C4-2B (cell line): Measurements from ENCODE around the gene TMEM242.

Experiments used
- H3K27ac ChIP-seq: fragments of 450-650 bp; 2 replicates; pipeline ENCODE4 v1.5.1; 2017
- ZFX ChIP-seq: fragments of 450-650 bp; IDR thresholded peaks from 2 replicates; pipeline ENCODE4 v1.6.1; 2017
- TF ChIP-seq, protein P1 (sequence below): fragments of 450-650 bp; conservative IDR thresholded peaks from 2 replicates; pipeline ENCODE4 v1.5.1; 2017; ENCODE audit warnings: mild to moderate bottlenecking

TMEM242 gene

DNA sequence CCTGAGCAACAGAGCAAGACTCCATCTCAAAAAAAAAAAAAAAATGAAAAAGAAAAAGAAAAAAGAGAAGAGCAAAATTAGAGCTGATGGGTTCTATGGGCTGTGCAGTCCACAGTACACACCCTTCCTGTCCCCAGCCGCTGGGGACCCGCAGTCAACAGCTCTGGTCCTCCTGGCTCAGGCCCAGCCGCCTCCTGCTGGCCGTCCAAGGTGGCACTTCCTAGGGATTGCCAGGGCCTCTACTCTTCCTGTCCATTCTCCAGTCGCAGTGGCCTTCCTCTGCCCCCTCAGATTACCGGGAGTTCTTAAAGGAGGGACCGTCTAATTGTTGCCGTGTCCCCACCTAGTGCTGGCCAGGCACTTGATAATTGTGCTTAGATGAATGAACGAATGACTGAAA is 41.7 kb downstream of the TMEM242 start:
- no peak overlapping the region for H3K27ac ChIP-seq
- TF ChIP-seq, protein P1, sequence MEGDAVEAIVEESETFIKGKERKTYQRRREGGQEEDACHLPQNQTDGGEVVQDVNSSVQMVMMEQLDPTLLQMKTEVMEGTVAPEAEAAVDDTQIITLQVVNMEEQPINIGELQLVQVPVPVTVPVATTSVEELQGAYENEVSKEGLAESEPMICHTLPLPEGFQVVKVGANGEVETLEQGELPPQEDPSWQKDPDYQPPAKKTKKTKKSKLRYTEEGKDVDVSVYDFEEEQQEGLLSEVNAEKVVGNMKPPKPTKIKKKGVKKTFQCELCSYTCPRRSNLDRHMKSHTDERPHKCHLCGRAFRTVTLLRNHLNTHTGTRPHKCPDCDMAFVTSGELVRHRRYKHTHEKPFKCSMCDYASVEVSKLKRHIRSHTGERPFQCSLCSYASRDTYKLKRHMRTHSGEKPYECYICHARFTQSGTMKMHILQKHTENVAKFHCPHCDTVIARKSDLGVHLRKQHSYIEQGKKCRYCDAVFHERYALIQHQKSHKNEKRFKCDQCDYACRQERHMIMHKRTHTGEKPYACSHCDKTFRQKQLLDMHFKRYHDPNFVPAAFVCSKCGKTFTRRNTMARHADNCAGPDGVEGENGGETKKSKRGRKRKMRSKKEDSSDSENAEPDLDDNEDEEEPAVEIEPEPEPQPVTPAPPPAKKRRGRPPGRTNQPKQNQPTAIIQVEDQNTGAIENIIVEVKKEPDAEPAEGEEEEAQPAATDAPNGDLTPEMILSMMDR = peak; percentile 80
- TF ChIP-seq ZFX = no peak

DNA sequence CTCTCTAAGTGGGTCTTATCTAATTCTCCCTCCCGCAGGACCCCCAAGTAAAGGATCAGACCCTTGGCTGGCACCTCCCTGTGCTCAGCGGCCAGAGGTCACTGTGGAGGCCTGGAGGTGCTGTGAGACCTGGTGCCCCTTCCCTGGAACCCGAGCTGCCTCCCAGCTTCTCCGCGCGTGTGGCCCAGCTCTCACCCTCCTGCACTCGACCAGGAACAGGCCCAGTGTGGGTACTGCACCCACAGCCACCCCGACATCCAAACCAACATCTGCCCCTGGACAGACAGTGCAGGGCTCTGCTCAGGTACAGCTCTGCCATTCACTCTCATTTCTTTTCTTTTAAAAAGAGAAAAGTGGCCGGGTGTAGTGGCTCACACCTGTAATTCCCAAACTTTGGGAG is 42.4 kb downstream of the TMEM242 start:
- H3K27ac ChIP-seq = no peak overlapping the region
- TF ChIP-seq, protein P1 = no peak
- TF ChIP-seq ZFX = no peak

DNA sequence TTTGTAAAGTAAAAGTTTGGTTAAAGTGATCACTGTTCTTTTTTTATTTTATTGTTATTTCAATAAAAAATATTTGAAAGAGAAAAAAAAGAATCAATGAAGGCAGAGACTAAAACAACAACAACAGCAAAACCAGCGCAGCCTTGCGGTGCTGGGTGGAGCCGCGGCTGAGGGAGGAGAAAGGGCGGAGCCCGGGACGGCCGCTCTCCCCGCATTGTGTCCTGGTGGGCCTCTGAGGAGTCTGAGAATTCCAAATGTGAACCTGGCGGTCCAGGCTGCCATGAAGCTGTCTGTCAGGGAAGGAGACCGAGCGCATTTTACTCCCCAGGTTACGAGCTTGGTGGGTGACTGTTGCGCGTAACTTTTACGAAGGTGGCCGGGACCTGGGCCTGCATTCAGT is 43.2 kb downstream of the TMEM242 start:
- no peak overlapping the region for H3K27ac ChIP-seq
- TF ChIP-seq, protein P1 = no peak
- no peak for TF ChIP-seq ZFX

DNA sequence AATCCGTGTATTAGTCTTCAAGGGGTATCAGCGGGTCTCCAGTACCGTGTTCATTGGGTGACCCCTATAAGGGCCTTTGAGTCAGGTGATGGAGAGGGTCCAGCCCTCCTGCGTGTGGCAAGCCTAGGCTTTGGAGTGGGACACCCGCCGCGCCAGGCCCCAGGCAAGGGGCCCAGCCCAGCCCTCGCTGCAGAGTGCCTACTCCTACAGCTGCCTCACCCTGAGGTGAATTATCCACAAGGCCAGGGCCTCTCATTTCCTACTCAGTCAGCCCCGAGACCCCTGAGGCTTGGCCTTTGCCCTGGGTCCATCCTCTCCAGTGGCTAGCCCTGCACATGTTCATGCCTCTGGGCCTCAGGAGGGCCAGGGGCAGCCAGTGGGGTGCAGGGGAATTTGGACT is 45.1 kb downstream of the TMEM242 start:
- no peak overlapping the region for H3K27ac ChIP-seq
- TF ChIP-seq ZFX = no peak
- TF ChIP-seq, protein P1 = no peak

DNA sequence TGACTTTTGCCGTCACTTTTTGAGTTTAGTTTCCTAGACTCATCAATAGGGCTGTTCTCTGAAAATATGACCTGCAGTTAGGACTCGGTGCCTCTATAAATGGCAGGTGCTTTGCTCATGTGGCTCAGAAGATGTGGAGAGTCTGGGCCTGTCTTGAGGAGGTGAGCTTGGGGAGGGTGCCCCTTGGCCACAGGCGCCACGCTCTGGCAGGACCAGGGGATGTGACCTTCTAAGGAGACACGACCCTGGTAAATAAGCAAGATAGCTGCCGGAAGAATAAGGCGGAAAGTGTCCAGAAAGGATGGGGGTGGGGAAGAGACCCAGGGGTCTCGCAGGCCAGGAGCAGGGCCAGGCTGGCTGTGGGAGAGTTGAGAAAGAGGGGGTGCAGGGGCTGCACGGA is 46.6 kb downstream of the TMEM242 start:
- TF ChIP-seq, protein P1 = no peak
- no peak for TF ChIP-seq ZFX
- H3K27ac ChIP-seq = no peak overlapping the region

DNA sequence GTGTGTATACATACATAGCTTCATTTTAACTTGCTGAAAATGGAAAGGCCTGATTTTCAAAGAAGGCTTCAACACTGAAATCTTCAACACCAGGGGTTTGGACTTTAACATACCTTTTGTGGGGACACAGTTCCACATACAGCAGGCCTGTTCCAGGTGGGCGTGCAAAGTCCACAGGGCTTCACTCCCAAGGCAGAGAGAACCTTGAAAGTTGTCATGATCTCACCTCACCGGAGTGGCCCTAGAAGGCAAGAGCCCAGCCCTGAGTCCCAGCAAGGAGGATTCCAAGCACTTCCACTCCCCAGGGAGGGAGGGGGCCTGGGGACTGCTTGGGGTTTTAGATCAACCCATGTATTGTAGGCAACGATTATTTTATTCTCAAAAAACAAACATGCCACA is 47.2 kb downstream of the TMEM242 start:
- no peak overlapping the region for H3K27ac ChIP-seq
- TF ChIP-seq ZFX = no peak
- TF ChIP-seq, protein P1 = no peak

DNA sequence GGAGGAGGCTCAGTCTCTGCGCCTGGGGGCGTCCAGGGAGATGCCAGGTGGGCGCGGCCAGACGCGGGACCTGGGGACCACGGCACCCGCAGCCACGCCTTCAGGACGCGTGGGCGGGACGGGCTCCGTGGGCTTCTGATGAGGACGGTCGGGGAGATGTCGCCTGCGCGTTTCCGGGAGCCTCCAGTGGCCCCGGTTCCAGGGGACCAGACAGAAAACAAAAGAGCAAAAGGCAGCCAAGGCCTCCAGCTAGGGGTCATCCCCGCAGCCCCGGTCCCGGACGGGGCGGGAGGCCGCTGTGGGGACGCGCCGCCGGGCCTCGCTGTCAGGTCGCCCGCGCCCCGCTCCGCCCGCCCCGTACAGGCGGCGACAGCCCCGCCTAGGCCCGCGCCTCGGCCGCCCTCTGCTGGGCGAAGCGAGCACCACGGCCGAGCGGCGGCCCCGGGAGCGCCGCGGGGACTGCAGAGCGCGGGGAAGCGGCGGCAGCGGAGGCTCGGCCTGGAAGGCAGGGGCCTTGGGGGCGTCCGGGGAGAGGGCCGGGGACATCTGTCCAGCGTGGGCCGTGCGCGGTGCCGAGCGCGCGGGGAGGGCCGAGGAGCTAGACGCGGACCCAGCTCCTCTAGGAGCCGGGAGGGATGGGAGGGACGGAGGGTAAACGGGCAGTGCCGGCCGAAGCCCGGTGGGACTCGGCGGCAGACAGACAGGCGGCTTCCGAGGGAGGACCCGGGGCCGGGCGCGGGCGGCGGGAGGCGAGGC is 48.7 kb downstream of the TMEM242 start:
- TF ChIP-seq, protein P1 = peak; percentile 95
- peak; percentile 40; the same call in 1 of the 2 replicates for TF ChIP-seq ZFX
- peak overlapping the region; percentile 43 for H3K27ac ChIP-seq
